AG04450 (cell line): Measurements from ENCODE around the gene RPS17. TPM values are rescaled to one million over a fixed set of nuclear protein-coding genes. Genes with fewer than 3 reads are reported as not detected.

ENCODE experiments used
- CTCF ChIA-PET: fragments of 300-600, 350-600 bp; formaldehyde crosslinking; extraction: SDS; loops from one replicate; lab custom pipeline; 2022; ENCODE audit warnings: antibody characterized with exemption, inconsistent platforms; lab: Charles Lee
- POLR2A ChIA-PET: fragments of 350-600 bp; formaldehyde crosslinking; extraction: SDS; loops from one replicate; lab custom pipeline; 2021; ENCODE audit warnings: antibody characterized with exemption, inconsistent platforms; lab: Yijun Ruan, JAX
- DNase-seq: peaks from one replicate; pipeline ENCODE4 v3.0.0-alpha.2; 2011; ENCODE audit warnings: low read depth, low spot score
- H3K27ac ChIP-seq: one replicate; pipeline ENCODE4 v1.5.1; 2012; ENCODE audit warnings: low read depth, low read length, control low read depth
- H3K27me3 ChIP-seq: one replicate; pipeline ENCODE4 v1.6.0; 2012; ENCODE audit warnings: low read length; ENCODE audit not compliant: control insufficient read depth, insufficient read depth
- H3K4me3 ChIP-seq: 2 replicates; pipeline ENCODE4 v1.5.1; 2011; ENCODE audit warnings: mild to moderate bottlenecking, low read depth, low read length, control low read depth
- H3K9me3 ChIP-seq: 2 replicates; pipeline ENCODE4 v1.5.1; 2012; ENCODE audit warnings: low read length; ENCODE audit not compliant: control insufficient read depth, insufficient read depth
- CTCF ChIP-seq: IDR thresholded peaks from 2 replicates; pipeline ENCODE4 v1.5.1; 2011; ENCODE audit warnings: low read depth, low read length, control low read depth, inconsistent platforms
- polyA plus RNA-seq: library from polyadenylated mRNA; depleted of rRNA; stranded (reverse); fragments of >200 nt; gene quantifications from 2 replicates; pipeline ENCODE4 v1.2.3, GENCODE V29; 2011

RPS17 gene
- polyA plus RNA-seq, 1 experiment, result 4,363 TPM

GRCh38 chr15:82533801-82534200, 6.5 kb downstream of the RPS17 start:
- H3K27me3 ChIP-seq, result no peaks in the 10 kb centered on the region
- no peak for DNase-seq
- POLR2A ChIA-PET, result no interaction called here
- H3K4me3 ChIP-seq, result no peak overlapping the region
- no peak overlapping the region for H3K27ac ChIP-seq
- no peaks in the 10 kb centered on the region for H3K9me3 ChIP-seq
- CTCF ChIA-PET, result interaction anchor here (0.6 kb wide), 1 partner anchor 8 kb away, joined by 3 read pairs; no protein-coding TSS in a partner anchor
- TF ChIP-seq CTCF, result no peak

GRCh38 chr15:82532991-82533481, 7.2 kb downstream of the RPS17 start:
- Histone ChIP-seq H3K27me3 (no peaks in the 10 kb centered on the region), H3K27ac (no peak overlapping the region), H3K4me3 (no peak overlapping the region), H3K9me3 (no peaks in the 10 kb centered on the region)
- DNase-seq, result no peak
- POLR2A ChIA-PET, result no interaction called here
- CTCF ChIA-PET, result interaction anchor here (0.6 kb wide), 1 partner anchor 640 kb away, joined by 3 read pairs; no protein-coding TSS in a partner anchor
- no peak for TF ChIP-seq CTCF

GRCh38 chr15:82532383-82532990, 7.8 kb downstream of the RPS17 start:
- Histone ChIP-seq H3K27ac (no peak overlapping the region), H3K27me3 (no peaks in the 10 kb centered on the region), H3K4me3 (no peak overlapping the region), H3K9me3 (no peaks in the 10 kb centered on the region)
- no peak for TF ChIP-seq CTCF
- ChIA-PET CTCF (interaction anchor here (0.6 to 2.5 kb wide), 3 partner anchors 8 to 640 kb away, joined by 3 to 23 read pairs (median 5); partner anchors contain the start of gene RPS17), POLR2A (no interaction called here)
- DNase-seq, result no peak

- CTCF ChIA-PET, result interaction anchor here (1.1 to 2.5 kb wide), 6 partner anchors 8 to 468 kb away, joined by 3 to 23 read pairs (median 5); partner anchors contain the start of gene RPS17
- no peak for TF ChIP-seq CTCF
- POLR2A ChIA-PET, result interaction anchor here (2.1 kb wide), 1 partner anchor 9 kb away, joined by 17 read pairs; the partner anchor contains the start of gene RPS17
Observed at GRCh38 chr15:82531496-82532382, 8.5 kb downstream of the RPS17 start.

More at GRCh38 chr15:82531496-82532382, 8.5 kb downstream of the RPS17 start:
- Histone ChIP-seq H3K9me3 (no peaks in the 10 kb centered on the region), H3K27me3 (no peaks in the 10 kb centered on the region), H3K27ac (no peak overlapping the region), H3K4me3 (no peak overlapping the region)
- DNase-seq, result no peak
